ENCODE measurements around the gene PRKCA. TPM values are rescaled to one million over a fixed set of nuclear protein-coding genes. Genes with fewer than 3 reads are reported as not detected.

PRKCA gene
- total RNA-seq, 4 donors from 2014 or later, result 55.8 to 90.7 (median 66.7) TPM

GRCh38 chr17:66810951-66811682 lies 508.7 kb downstream of the PRKCA start:
- H3K4me1 ChIP-seq, result no peaks in the 10 kb centered on the region
- 90 to 95% methylated on average over 12 of the region's 12 CpGs for WGBS, 2 donors
- no peak for DNase-seq (ENCODE audit: low spot score in 2 of 2)
- no peak for TF ChIP-seq CTCF (IDR thresholded peaks at IDR 0.05)
- TF ChIP-seq EP300 (IDR thresholded peaks at IDR 0.05), result no peak
- no peak for TF ChIP-seq POLR2A (IDR thresholded peaks at IDR 0.05)
- H3K9me3 ChIP-seq, result no peaks in the 10 kb centered on the region
- no peak overlapping the region for H3K4me3 ChIP-seq
- no peaks in the 10 kb centered on the region for H3K27me3 ChIP-seq
- peaks cover 0 to 14% (median 0%) of the 10 kb centered on the region in 3 donors for H3K36me3 ChIP-seq
- no peak overlapping the region for H3K27ac ChIP-seq

GRCh38 chr17:66811683-66812054 lies 509.3 kb downstream of the PRKCA start:
- Histone ChIP-seq H3K9me3 (no peaks in the 10 kb centered on the region), H3K27me3 (no peaks in the 10 kb centered on the region), H3K4me1 (no peaks in the 10 kb centered on the region), H3K36me3 (peaks cover 0 to 8% (median 0%) of the 10 kb centered on the region in 3 donors), H3K27ac (no peak overlapping the region), H3K4me3 (no peak overlapping the region)
- DNase-seq (ENCODE audit: low spot score in 2 of 2), result no peak
- WGBS, 2 donors, result 58 to 69% methylated on average over 9 of the region's 9 CpGs
- TF ChIP-seq POLR2A (IDR thresholded peaks at IDR 0.05) (no peak), EP300 (IDR thresholded peaks at IDR 0.05) (no peak), CTCF (IDR thresholded peaks at IDR 0.05) (no peak)

- no peaks in the 10 kb centered on the region for H3K36me3 ChIP-seq
- peaks cover 0 to 2% (median 0%) of the 10 kb centered on the region in 4 donors for H3K9me3 ChIP-seq
- no peak overlapping the region for H3K27ac ChIP-seq
- WGBS, 2 donors, result 91 to 93% methylated on average over 5 of the region's 5 CpGs
- H3K4me3 ChIP-seq, result no peak overlapping the region
- no peak for DNase-seq (ENCODE audit: low spot score in 2 of 2)
- H3K4me1 ChIP-seq, result no peaks in the 10 kb centered on the region
- TF ChIP-seq EP300 (IDR thresholded peaks at IDR 0.05) (no peak), CTCF (IDR thresholded peaks at IDR 0.05) (no peak), POLR2A (IDR thresholded peaks at IDR 0.05) (no peak)
- H3K27me3 ChIP-seq, result no peaks in the 10 kb centered on the region
These were observed 510.2 kb downstream of the PRKCA start for GRCh38 chr17:66812571-66812970.

- Histone ChIP-seq H3K27me3 (no peaks in the 10 kb centered on the region), H3K36me3 (no peaks in the 10 kb centered on the region), H3K27ac (no peak overlapping the region), H3K9me3 (peaks cover 0 to 9% (median 0%) of the 10 kb centered on the region in 4 donors), H3K4me1 (no peaks in the 10 kb centered on the region), H3K4me3 (no peak overlapping the region)
- 59 to 61% methylated on average over 2 of the region's 2 CpGs for WGBS, 2 donors
- TF ChIP-seq CTCF (IDR thresholded peaks at IDR 0.05) (no peak), EP300 (IDR thresholded peaks at IDR 0.05) (no peak), POLR2A (IDR thresholded peaks at IDR 0.05) (no peak)
- DNase-seq (ENCODE audit: low spot score in 2 of 2), result no peak
These were observed 510.9 kb downstream of the PRKCA start for GRCh38 chr17:66813296-66813695.

- DNase-seq (ENCODE audit: low spot score in 2 of 2), result no peak
- H3K4me3 ChIP-seq, result no peak overlapping the region
- TF ChIP-seq CTCF (IDR thresholded peaks at IDR 0.05) (no peak), POLR2A (IDR thresholded peaks at IDR 0.05) (no peak), EP300 (IDR thresholded peaks at IDR 0.05) (no peak)
- 87 to 90% methylated on average over 6 of the region's 6 CpGs for WGBS, 2 donors
- no peaks in the 10 kb centered on the region for H3K4me1 ChIP-seq
- peaks cover 0 to 11% (median 0%) of the 10 kb centered on the region in 4 donors for H3K9me3 ChIP-seq
- no peaks in the 10 kb centered on the region for H3K36me3 ChIP-seq
- H3K27ac ChIP-seq, result no peak overlapping the region
- no peaks in the 10 kb centered on the region for H3K27me3 ChIP-seq
These were observed 511.6 kb downstream of the PRKCA start for GRCh38 chr17:66814026-66814425.
